MM.1S (cell line): ENCODE data around the gene RBAK.

ENCODE experiments used
- DNase-seq: peaks from one replicate; pipeline ENCODE4 v3.0.0-alpha.2; 2015
- H2AFZ ChIP-seq: fragments of 300-600 bp; sonication (generic); 2 replicates; pipeline ENCODE4 v1.6.0; 2016; ENCODE audit warnings: antibody characterized with exemption, low read length
- H3F3A ChIP-seq: fragments of 300-600 bp; sonication (generic); 2 replicates; pipeline ENCODE4 v1.6.1; 2016; ENCODE audit warnings: mild to moderate bottlenecking, antibody characterized with exemption, low read length, moderate library complexity, mixed read lengths; ENCODE audit not compliant: insufficient read depth
- H3K27ac ChIP-seq: fragments of 300-600 bp; sonication (generic); 2 replicates; pipeline ENCODE4 v1.5.1; 2016; ENCODE audit warnings: mild to moderate bottlenecking, low read length
- H3K27me3 ChIP-seq: fragments of 300-600 bp; sonication (generic); replicated peaks from 2 replicates; pipeline ENCODE4 v1.6.0; 2016; ENCODE audit warnings: low read length; ENCODE audit not compliant: insufficient read depth
- H3K36me3 ChIP-seq: fragments of 300-600 bp; sonication (generic); replicated peaks from 2 replicates; pipeline ENCODE4 v1.6.1; 2016; ENCODE audit warnings: mild to moderate bottlenecking, low read length, mixed read lengths; ENCODE audit not compliant: insufficient read depth
- H3K4me1 ChIP-seq: fragments of 300-600 bp; sonication (generic); 2 replicates; pipeline ENCODE4 v1.6.1; 2016; ENCODE audit warnings: low read length, mixed read lengths
- H3K4me2 ChIP-seq: fragments of 300-600 bp; sonication (generic); 2 replicates; pipeline ENCODE4 v1.6.0; 2016; ENCODE audit warnings: low read depth, low read length
- H3K4me3 ChIP-seq: fragments of 300-600 bp; sonication (generic); 2 replicates; pipeline ENCODE4 v1.5.1; 2016; ENCODE audit warnings: low read length, mixed read lengths
- H3K79me2 ChIP-seq: fragments of 300-600 bp; sonication (generic); 2 replicates; pipeline ENCODE4 v1.6.1; 2016; ENCODE audit warnings: mixed run types, low read length, mixed read lengths
- H3K9ac ChIP-seq: fragments of 300-600 bp; sonication (generic); 2 replicates; pipeline ENCODE4 v1.6.1; 2016; ENCODE audit warnings: low read length, mixed read lengths
- H3K9me2 ChIP-seq: fragments of 300-600 bp; sonication (generic); replicated peaks from 2 replicates; pipeline ENCODE4 v1.6.1; 2016; ENCODE audit warnings: mild to moderate bottlenecking, low read length, mixed read lengths; ENCODE audit not compliant: insufficient read depth
- H3K9me3 ChIP-seq: fragments of 300-600 bp; sonication (generic); replicated peaks from 2 replicates; pipeline ENCODE4 v1.6.1; 2016; ENCODE audit warnings: mild to moderate bottlenecking, low read length, mixed read lengths; ENCODE audit not compliant: insufficient read depth
- H4K20me1 ChIP-seq: fragments of 300-600 bp; sonication (generic); 2 replicates; pipeline ENCODE4 v1.6.1; 2016; ENCODE audit warnings: mild to moderate bottlenecking, low read length, moderate library complexity, mixed read lengths; ENCODE audit not compliant: insufficient read depth
- CTCF ChIP-seq: fragments of 300-600 bp; sonication (generic); IDR thresholded peaks from 2 replicates; pipeline ENCODE4 v1.5.1; 2016; ENCODE audit warnings: antibody characterized with exemption, low read length, mixed read lengths
- EZH2 ChIP-seq: fragments of 300-600 bp; sonication (generic); optimal IDR thresholded peaks from 2 replicates; pipeline ENCODE3; 2017; ENCODE audit warnings: low read depth, mild to moderate bottlenecking, antibody characterized with exemption, low read length, mixed read lengths
- EZH2phosphoT487 ChIP-seq: fragments of 300-600 bp; sonication (generic); IDR thresholded peaks from 2 replicates; pipeline ENCODE4 v1.6.1; 2018; ENCODE audit warnings: antibody characterized with exemption, low read length

RBAK gene

DNA sequence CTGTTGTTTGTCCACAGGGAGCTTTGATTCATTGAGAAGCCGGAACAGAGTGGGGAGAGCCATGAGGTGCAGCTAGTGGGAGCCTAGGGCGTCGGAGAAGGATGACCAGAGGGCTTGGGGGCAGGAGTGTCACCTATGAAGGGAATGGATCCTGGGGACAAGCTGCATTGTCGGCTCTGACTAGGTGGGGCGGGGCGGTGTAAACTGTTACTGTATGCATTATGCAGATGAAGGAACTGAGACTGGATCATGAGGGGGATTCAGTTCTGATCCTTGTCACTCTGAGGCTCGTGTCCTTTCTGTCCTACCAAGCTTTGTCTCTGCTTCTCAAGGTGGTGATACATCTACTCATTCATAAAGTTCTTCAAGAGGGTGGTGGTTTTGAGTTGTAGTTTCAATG is 46.8 kb upstream of the RBAK start:
- Histone ChIP-seq H3K79me2 (no peaks in the 10 kb centered on the region), H4K20me1 (no peaks in the 10 kb centered on the region), H3K27me3 (no peaks in the 10 kb centered on the region), H3K9me3 (no peaks in the 10 kb centered on the region), H3K9me2 (no peaks in the 10 kb centered on the region), H2AFZ (no peak overlapping the region), H3F3A (no peaks in the 10 kb centered on the region), H3K9ac (no peak overlapping the region), H3K27ac (no peak overlapping the region), H3K36me3 (no peaks in the 10 kb centered on the region), H3K4me2 (no peak overlapping the region), H3K4me3 (no peak overlapping the region), H3K4me1 (no peaks in the 10 kb centered on the region)
- TF ChIP-seq EZH2 (no peak), EZH2phosphoT487 (no peak), CTCF (no peak)
- no peak for DNase-seq

- Histone ChIP-seq H3K9me2 (no peaks in the 10 kb centered on the region), H3K79me2 (no peaks in the 10 kb centered on the region), H4K20me1 (no peaks in the 10 kb centered on the region), H3K9me3 (no peaks in the 10 kb centered on the region), H3K4me3 (no peak overlapping the region), H3K36me3 (no peaks in the 10 kb centered on the region), H3K27ac (no peak overlapping the region), H3K4me2 (no peak overlapping the region), H3F3A (no peaks in the 10 kb centered on the region), H3K4me1 (no peaks in the 10 kb centered on the region), H3K9ac (no peak overlapping the region), H2AFZ (no peak overlapping the region), H3K27me3 (no peaks in the 10 kb centered on the region)
- TF ChIP-seq EZH2 (no peak), EZH2phosphoT487 (no peak), CTCF (no peak)
- DNase-seq = no peak
Measured at GRCh38 chr7:4999369-4999950, 46.2 kb upstream of the RBAK start.

DNA sequence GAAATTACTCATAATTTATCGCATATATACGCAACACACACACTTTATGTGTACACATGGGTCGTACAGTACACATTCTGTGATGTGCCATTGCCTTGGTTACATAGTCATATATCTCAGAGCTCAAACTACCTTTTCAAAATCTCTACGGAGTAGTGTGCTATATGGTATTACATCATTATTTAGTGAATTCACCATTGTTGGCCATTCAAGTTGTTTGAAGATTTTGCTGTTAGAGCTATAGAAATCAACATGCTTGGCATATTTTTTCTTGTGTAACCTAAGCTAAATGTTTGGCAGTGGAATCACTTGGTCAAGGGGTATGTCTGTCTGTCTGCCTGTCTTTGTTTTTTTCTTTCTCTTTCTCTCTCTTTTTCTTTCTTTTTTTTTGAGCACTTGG is 44.7 kb upstream of the RBAK start:
- no peak overlapping the region for H3K4me2 ChIP-seq
- no peaks in the 10 kb centered on the region for H3K27me3 ChIP-seq
- H3F3A ChIP-seq = no peaks in the 10 kb centered on the region
- no peaks in the 10 kb centered on the region for H3K9me3 ChIP-seq
- TF ChIP-seq EZH2 = no peak
- no peak for TF ChIP-seq CTCF
- no peak for TF ChIP-seq EZH2phosphoT487
- no peaks in the 10 kb centered on the region for H3K36me3 ChIP-seq
- no peak overlapping the region for H2AFZ ChIP-seq
- H3K27ac ChIP-seq = no peak overlapping the region
- no peaks in the 10 kb centered on the region for H3K9me2 ChIP-seq
- no peak overlapping the region for H3K9ac ChIP-seq
- no peaks in the 10 kb centered on the region for H3K4me1 ChIP-seq
- no peaks in the 10 kb centered on the region for H3K79me2 ChIP-seq
- H3K4me3 ChIP-seq = no peak overlapping the region
- DNase-seq = no peak
- H4K20me1 ChIP-seq = no peaks in the 10 kb centered on the region
